HepG2 (cell line): ENCODE results near the gene SART1. TPM values are rescaled to one million over a fixed set of nuclear protein-coding genes. Genes with fewer than 3 reads are reported as not detected.
A peak's percentile ranks its signal among the peaks of the same experiment; 100 is the strongest.

Experiments used
- ATAC-seq: fragments of 200-7000 bp; cut with Tn5 transposase; 3 replicates; pipeline ENCODE4 v1.9.1; 2020; ENCODE audit warnings: mild to moderate bottlenecking, moderate library complexity
- BruUV-seq: library from RNA; stranded (reverse); fragments of 400-500 nt; replicated peaks from 2 replicates; lab custom pipeline; 2021; lab: Mats Ljungman, UMichigan
- CTCF ChIA-PET: fragments of 300-600 bp; formaldehyde crosslinking; extraction: SDS; loops from one replicate; lab custom pipeline; 2021; ENCODE audit warnings: low total read pairs, inconsistent platforms, low intra/inter-chr PET ratio; lab: Yijun Ruan, JAX
- POLR2A ChIA-PET: fragments of 350-600 bp; sonication (Branson Sonifier 250); formaldehyde crosslinking; loops from one replicate; lab custom pipeline; 2020; ENCODE audit warnings: antibody characterized with exemption, inconsistent platforms; lab: Yijun Ruan, JAX
- DNase-seq: peaks from one replicate; pipeline ENCODE4 v3.0.0-alpha.2; 2015; ENCODE audit warnings: low spot score
- FAIRE-seq: peaks from 3 replicates; lab custom pipeline; 2011; peaks lifted over from hg19 to GRCh38; lab: Jason Lieb, UNC
- H2AFZ ChIP-seq: one replicate; pipeline ENCODE4 v1.6.1; 2011; ENCODE audit warnings: low read length, inconsistent platforms
- H3K27ac ChIP-seq: fragments of 300-600 bp; 3 replicates; pipeline ENCODE4 v1.8.0; 2011; ENCODE audit warnings: mixed run types, mild to moderate bottlenecking, mixed read lengths, low read length, inconsistent platforms; ENCODE audit not compliant: insufficient read depth; ENCODE audit errors: extremely low read length
- H3K27me3 ChIP-seq, 2 experiments: fragments of 200-600 bp in 1 of 2; 2 replicates in 1 of 2; 3 replicates in 1 of 2; pipeline versions ENCODE4 v1.6.0 to v1.8.0; 2011; ENCODE audit warnings: low read length in 2 of 2, mild to moderate bottlenecking in 2 of 2, moderate library complexity in 2 of 2, inconsistent platforms in 1 of 2; ENCODE audit not compliant: insufficient read depth in 2 of 2, control insufficient read depth in 1 of 2
- H3K36me3 ChIP-seq, 2 experiments: fragments of 200-600 bp in 1 of 2; replicated peaks in 1 of 2; 2 replicates in 1 of 2; 3 replicates in 1 of 2; pipeline versions ENCODE4 v1.5.1 to v1.8.0; 2011; ENCODE audit warnings: low read length in 2 of 2, inconsistent platforms in 1 of 2; ENCODE audit not compliant: insufficient read depth in 2 of 2, control insufficient read depth in 1 of 2
- H3K4me1 ChIP-seq: 2 replicates; pipeline ENCODE4 v1.5.1; 2012; ENCODE audit warnings: low read length, inconsistent platforms; ENCODE audit not compliant: insufficient read depth
- H3K4me2 ChIP-seq: 2 replicates; pipeline ENCODE4 v1.6.0; 2011; ENCODE audit warnings: low read depth, low read length, inconsistent platforms
- H3K4me3 ChIP-seq, 3 experiments: fragments of 200-600 bp in 1 of 3; sonication (generic), shearing (Covaris generic) in 1 of 3; replicated peaks in 1 of 3; 2 replicates each; pipeline ENCODE4 v1.5.1; 2011 to 2016; ENCODE audit warnings: low read length in 3 of 3, inconsistent platforms in 2 of 3, low read depth in 2 of 3, mild to moderate bottlenecking in 2 of 3, control low read depth in 1 of 3, mixed read lengths in 1 of 3; ENCODE audit not compliant: insufficient read depth in 1 of 3
- H3K79me2 ChIP-seq: one replicate; pipeline ENCODE4 v1.6.1; 2011; ENCODE audit warnings: low read length, inconsistent platforms; ENCODE audit not compliant: insufficient read depth
- H3K9ac ChIP-seq: 2 replicates; pipeline ENCODE4 v1.6.0; 2011; ENCODE audit warnings: mild to moderate bottlenecking, low read depth, low read length, inconsistent platforms; ENCODE audit not compliant: insufficient read depth
- H3K9me3 ChIP-seq: 2 replicates; pipeline ENCODE4 v1.5.1; 2012; ENCODE audit warnings: mild to moderate bottlenecking, low read length
- H4K20me1 ChIP-seq: 2 replicates; pipeline ENCODE4 v1.6.0; 2011; ENCODE audit warnings: inconsistent platforms, mild to moderate bottlenecking, low read length, moderate library complexity; ENCODE audit not compliant: insufficient read depth
- ELF1 ChIP-seq: sonication (generic); formaldehyde crosslinking; IDR thresholded peaks from 2 replicates; pipeline ENCODE4 v1.4.0; 2020; ENCODE audit warnings: missing genetic modification reagents
- HNF1B ChIP-seq: sonication (generic); formaldehyde crosslinking; IDR thresholded peaks from 2 replicates; pipeline ENCODE4 v1.5.1; 2020; ENCODE audit warnings: mild to moderate bottlenecking, moderate library complexity, missing genetic modification reagents
- HNF4A ChIP-seq: sonication (generic); formaldehyde crosslinking; IDR thresholded peaks from 2 replicates; pipeline ENCODE4 v1.4.0; 2020; ENCODE audit warnings: missing genetic modification reagents
- NFAT5 ChIP-seq: sonication (generic); formaldehyde crosslinking; IDR thresholded peaks from 2 replicates; pipeline ENCODE4 v1.4.0; 2020; ENCODE audit warnings: missing genetic modification reagents
- PAXIP1 ChIP-seq: sonication (generic); formaldehyde crosslinking; conservative IDR thresholded peaks from 2 replicates; pipeline ENCODE4 v1.4.0; 2020; ENCODE audit warnings: mild to moderate bottlenecking, missing genetic modification reagents, moderate library complexity
- RARA ChIP-seq: IDR thresholded peaks from 2 replicates; pipeline ENCODE4 v1.6.1; 2016; ENCODE audit warnings: missing genetic modification reagents, missing compliant biosample characterization
- RFX1 ChIP-seq: fragments of 450-650 bp; IDR thresholded peaks from 2 replicates; pipeline ENCODE4 v1.6.1; 2017
- TEAD3 ChIP-seq: optimal IDR thresholded peaks from 2 replicates; pipeline ENCODE3; 2016; ENCODE audit warnings: borderline replicate concordance
- ZNF687 ChIP-seq: sonication (generic); formaldehyde crosslinking; IDR thresholded peaks from 2 replicates; pipeline ENCODE4 v1.5.1; 2020; ENCODE audit warnings: mild to moderate bottlenecking, missing genetic modification reagents, moderate library complexity
- WGBS: methylation state at CpG from one replicate; pipeline ENCODE4 v1.1.6; 2017; ENCODE audit warnings: low lambda C conversion rate; 5-methylcytosine and 5-hydroxymethylcytosine counted together
- in situ Hi-C: cut with HindIII; loops from 2 replicates; pipeline ENCODE4 v1.10.0; 2017; ENCODE audit warnings: low pct_unique_long_range_greater_than_20kb; ENCODE audit not compliant: extremely low pct_ligation_motif_present
- intact Hi-C: fragments of 100-400 bp; cut with micrococcal nuclease; formaldehyde crosslinking; loops from one replicate; pipeline ENCODE4 v1.10.0; 2022; ENCODE audit not compliant: unreplicated experiment
- polyA plus RNA-seq, 8 experiments: library from polyadenylated mRNA; depleted of rRNA in 3 of 8; stranded (reverse) in 7 of 8; unstranded in 1 of 8; fragments of >200 nt; fragmentation: Illumina TruSeq in 4 of 8; extraction: Trizol in 4 of 8; gene quantifications; 2 replicates each; pipeline versions ENCODE4 v1.2.1 to v1.2.3, GENCODE V29; 2011 to 2016; ENCODE audit warnings: low read depth in 4 of 8, missing spikeins in 1 of 8, mixed read lengths in 1 of 8; ENCODE audit not compliant: insufficient read depth in 1 of 8
- total RNA-seq, 5 experiments: library from RNA; depleted of rRNA; stranded (reverse); fragments of >200 nt; fragmentation: Illumina TruSeq; extraction: Trizol; gene quantifications; 2 replicates each; pipeline ENCODE4 v1.2.3, GENCODE V29; 2016; ENCODE audit warnings: low read depth in 1 of 5

Gene SART1
- total and polyA plus RNA-seq, 2 of the 13 experiments (the other 11 are each of a cell fraction or from before 2014, with no cell fraction given), result 11.3 to 22.5 TPM

- CTCF ChIA-PET, result no interaction called here
- POLR2A ChIA-PET, result no interaction called here
- FAIRE-seq (no peak), DNase-seq (no peak), ATAC-seq (peak; percentile 50)
- no peaks in the 10 kb centered on the region for H3K36me3 ChIP-seq
- no peaks in the 10 kb centered on the region for H4K20me1 ChIP-seq
- H3K4me1 ChIP-seq, result peaks cover 76% of the 10 kb centered on the region
- H3K27me3 ChIP-seq, result peaks cover 0 to 30% of the 10 kb centered on the region in 2 experiments; a peak in 4 of 5 replicates
- intact Hi-C loops, result no loop called here
- H3K9me3 ChIP-seq, result no peaks in the 10 kb centered on the region
- no peak overlapping the region for H3K9ac ChIP-seq
- H3K4me3 ChIP-seq, result peak overlapping the region in 1 of 3 experiments; percentile 12; a peak in 1 of 6 replicates
- in situ Hi-C loops, result no loop called here
- no peaks in the 10 kb centered on the region for H3K79me2 ChIP-seq
- H2AFZ ChIP-seq, result no peak overlapping the region
- WGBS, result 3% methylated on average over 8 of the region's 8 CpGs
- peak overlapping the region; percentile 52 for H3K4me2 ChIP-seq
- H3K27ac ChIP-seq, result no peak overlapping the region
- no TSS peak for BruUV-seq
- TF ChIP-seq RARA (peak; percentile 28; the same call in 1 of the 2 replicates), ZNF687 (CRISPR knock-in tag) (peak; percentile 45; the same call in 1 of the 2 replicates), HNF4A (CRISPR knock-in tag) (peak; percentile 36; the same call in 1 of the 2 replicates), ELF1 (peak; percentile 18; the same call in 1 of the 2 replicates), NFAT5 (CRISPR knock-in tag) (no peak), RFX1 (no peak), HNF1B (CRISPR knock-in tag) (0 out of 2 replicates have a peak, but pooled peaks have one; percentile 40), TEAD3 (CRISPR knock-in tag) (peak; percentile 17), PAXIP1 (CRISPR knock-in tag) (peak; percentile 57; the same call in 1 of the 2 replicates)
Observed at GRCh38 chr11:65944767-65945166, 16.8 kb upstream of the SART1 start.
